Stimulated activated CD8-positive, alpha-beta memory T cell treated with anti-CD3 and anti-CD28 coated beads, Interleukin-7, amount 100 ng/mL, for 4 hours (primary cell): ENCODE results near the gene TMED4.
A peak's percentile ranks its signal among the peaks of the same experiment; 100 is the strongest.

Experiments
- DNase-seq, 2 donors: peaks; one replicate each; pipeline ENCODE4 v3.0.0-alpha.2; 2020; ENCODE audit warnings: low read depth in 2 of 2

The TMED4 gene

DNA sequence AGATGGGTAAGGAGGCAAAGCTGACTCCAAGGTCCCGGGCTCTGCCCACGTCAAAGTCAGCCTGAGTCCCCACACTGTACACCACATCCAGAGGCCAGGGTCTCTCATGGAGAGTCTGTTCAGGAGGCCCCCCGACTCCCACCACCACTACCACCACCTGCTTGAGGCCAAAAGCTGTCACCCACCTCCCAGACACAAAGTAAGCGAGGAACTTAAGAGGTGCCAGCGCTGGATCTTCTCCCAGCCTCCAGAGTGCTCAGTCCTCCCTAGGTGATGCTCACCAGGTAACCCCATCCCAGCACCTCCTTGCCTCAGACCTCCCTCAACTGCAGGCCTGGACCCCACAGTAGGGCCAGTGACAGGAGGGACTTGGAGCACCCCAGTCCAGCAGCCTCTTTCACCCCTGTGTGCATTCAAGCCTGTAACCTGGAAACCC lies 41.4 kb downstream of the TMED4 start:
- no peak for DNase-seq

DNA sequence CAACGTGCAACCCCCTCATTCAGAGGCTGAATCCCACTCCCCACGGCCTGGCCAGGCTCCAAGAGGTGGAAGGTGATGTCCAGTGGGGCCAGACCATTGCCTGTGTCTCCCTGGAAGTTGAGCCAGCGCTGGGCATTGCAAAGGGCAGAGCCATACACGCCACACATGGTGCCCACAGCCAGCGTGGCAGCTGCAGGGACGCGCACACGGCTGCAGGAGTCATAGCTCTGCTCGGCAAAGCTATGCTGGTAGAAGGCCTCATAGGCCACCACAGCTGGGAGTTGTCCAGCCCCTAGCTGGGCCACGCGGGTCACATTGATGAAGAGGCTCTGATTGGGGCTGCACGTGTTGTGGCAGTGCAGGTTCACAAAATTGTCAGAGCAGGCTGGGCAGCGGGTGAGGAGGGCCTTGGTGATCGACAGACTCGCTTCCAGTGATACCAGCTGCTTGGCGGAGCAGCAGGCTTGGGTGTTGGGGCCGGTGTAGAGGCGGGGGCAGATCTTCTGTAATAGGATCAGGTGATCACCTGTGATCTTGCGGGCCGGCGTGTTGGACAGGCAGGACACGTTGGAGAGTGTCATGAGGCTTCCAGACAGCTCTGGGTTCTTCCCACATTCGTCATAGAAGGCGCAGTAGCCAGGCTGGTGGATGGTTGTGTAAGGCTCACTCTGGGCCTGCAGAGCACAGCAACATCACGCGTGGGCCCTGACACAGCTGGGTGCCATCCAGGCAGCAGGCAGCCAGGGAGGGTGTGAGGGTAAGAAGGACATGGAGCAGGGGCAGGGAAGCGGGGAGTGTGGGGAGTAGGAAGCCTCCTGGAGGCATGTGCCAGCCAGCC lies 42.1 kb downstream of the TMED4 start:
- no peak for DNase-seq

DNA sequence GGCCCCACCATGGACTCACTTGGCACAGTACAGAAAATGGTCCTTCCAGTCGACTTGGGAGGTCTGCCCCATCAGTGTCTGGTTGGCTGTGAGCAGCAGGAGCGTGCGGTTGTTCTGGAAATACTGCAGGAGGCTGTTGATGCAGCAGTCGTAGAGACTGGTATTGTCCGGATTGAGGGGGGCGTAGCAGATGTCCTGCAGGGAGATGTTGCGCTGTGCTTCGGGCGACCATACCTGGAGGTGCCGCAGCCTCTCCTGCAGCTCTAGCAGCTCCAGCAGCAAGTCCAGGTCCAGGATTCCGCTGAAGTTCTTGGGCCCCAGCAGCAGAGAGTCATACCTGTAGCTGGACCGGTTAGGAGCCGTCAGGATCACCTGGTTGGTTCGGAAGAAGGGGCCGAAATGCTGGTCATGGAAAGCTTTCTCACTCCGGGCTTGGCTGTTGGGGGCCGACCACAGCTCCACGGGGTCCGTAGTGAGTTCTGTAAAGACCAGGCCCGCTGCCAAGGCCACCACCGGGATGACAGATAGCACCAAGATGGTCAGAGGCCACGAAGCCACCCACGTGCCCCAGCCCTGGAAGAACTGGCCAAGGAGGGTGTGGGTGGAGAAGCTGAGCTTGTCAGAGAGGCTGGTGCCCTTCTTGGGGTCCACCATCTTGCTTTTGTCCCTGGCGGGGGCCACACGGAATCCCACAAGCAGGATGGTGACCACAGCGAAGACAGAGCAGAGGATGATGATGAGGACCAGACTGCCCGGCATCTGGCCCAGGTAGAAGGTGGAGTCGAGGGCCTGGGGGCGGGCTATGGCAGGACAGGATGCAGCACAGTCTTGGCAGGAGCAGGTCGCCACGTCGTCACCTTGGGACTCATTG lies 43.0 kb downstream of the TMED4 start:
- DNase-seq: no peak

DNA sequence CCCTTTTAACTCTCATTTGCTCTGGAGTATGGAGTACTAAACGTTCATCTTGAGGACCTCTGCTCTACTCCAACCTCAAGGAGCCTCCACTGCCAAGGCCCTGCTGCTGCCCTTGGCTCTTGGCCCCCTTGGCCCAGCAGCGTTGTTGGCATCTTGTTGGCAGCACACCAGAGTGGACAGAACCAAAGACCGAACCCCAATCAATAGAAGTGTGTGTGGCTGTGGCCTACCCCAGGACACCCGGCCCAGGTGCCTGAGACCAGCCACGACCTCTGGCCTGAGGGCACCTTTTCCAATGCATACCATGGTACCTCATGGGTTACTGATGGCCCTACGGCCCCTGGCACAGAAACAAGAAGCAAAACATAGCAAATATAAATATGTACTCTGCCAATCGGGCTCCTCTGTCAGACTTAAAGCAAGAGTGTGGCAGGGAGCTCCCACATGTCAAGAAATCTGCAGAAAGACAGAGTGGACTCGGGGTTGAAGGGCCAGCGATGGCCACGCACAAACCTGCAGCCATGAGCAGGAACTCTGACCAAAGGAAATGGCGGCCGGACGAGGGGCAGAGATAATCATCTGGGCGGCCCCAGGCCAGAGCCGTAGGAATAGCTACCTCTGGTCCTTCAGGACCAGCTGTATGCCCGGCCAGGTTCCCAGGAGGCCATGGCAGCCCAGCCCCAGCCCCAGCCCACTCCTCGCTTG lies 43.8 kb downstream of the TMED4 start:
- no peak for DNase-seq

DNA sequence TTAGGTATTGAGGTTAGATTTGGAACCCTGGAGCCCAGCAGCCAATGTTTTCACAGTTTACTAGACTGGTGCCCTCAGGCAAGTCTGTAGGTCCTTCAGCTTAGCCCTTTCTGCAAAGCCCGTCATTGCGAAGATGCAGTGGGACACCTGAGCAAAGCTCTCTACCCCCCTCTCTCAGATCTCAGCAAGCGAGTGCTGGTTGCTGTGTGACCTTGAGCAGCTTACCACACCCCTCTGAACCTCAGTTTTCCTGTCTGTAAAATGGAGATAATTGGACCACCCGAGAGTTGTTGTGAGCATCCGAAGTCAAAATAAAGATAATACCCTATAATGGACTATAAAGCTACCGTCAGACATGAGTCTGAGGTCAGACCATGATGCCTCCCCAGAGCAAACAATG lies 44.6 kb downstream of the TMED4 start:
- DNase-seq: no peak

DNA sequence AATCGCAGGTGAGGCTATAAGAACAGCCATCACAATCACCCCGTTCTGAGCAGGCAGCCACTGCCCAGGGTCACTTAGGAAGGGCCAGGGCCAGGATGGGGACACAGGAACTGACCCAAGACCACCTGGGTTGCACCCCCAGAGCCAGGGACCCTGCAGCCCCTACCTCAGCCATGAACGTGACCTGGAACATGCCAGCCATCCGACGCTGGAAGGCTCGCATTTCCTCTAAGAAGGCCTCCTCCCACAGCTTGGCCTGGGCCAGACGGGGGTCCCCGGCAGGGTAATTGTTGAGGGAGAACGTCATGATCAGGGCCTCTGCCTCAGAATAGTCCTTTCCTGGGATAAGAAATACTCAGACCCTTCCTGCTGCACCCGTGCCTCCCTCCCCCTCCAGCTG lies 45.9 kb downstream of the TMED4 start:
- DNase-seq: no peak

DNA sequence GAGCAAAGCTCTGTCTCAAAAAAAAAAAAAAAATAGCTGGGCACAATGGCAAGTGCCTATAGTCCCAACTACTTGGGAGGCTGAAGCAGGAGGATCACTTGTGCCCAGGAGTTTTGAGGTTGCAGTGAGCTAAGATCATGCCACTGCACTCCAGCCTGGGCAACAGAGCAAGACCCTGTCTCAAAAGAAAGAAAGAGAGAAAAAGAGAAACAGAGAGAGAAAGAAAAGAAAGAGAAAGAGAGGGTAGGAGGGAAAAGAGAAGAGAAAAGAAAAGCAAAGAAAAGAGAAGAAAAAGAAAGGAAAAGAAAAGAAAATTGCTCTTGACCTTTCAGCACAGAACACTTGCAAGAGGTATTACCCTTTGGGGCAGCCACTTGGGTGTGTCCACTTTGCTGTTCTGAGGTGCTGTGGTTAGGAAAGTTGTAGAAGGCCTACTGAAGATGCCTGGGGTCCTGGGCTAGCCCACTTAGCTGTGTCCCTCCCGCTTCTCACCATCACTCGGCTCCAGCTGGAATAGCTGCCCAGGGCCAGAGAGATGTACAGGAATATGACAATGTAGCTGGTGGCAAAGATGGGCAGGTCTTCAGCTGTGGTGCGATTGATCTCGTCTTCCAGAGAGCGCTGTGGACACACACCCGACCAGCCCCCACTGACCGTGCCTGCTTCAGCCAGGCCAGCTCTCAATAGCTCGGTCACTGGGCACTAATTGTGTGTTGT lies 46.5 kb downstream of the TMED4 start:
- DNase-seq: no peak

DNA sequence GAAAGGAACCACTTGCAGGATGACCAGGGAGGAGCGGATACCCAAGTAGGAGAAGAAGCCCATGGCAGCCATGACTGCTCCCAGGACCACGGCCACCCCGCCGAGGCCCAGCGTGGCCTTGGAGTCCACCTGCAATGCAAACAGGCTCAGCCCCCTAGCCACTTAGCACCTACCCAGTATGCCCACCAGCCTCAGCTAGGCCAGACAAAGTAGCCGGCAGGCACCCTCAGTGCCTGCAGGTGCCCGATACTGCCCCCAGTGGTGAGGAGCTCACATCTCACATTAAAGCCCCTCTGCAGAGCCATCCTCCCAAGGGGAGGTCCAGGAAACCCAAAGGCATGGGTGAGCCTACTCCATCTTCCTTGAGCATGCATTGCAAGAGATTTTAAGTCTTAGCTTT lies 47.5 kb downstream of the TMED4 start:
- DNase-seq: peak in 1 of 2 donors; percentile 12

DNA sequence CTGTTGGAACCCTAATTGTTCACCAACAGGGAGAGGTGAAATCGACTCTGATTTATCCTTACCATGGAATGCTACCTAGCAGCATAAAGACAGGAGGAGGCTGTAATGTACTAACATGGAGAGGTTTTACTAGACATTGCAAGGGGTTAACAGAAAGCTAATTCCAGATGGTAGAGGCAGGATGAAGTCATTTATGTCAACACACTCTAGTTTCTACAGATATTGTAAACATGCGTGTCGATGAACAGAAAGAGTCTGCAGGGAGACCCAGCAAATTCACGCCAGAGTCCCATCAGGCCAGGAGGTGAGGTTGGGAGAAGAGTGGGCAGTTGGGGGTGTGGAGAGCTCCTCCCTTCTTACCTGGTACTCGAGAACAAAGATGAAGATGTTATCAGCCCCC lies 47.9 kb downstream of the TMED4 start:
- DNase-seq: no peak

DNA sequence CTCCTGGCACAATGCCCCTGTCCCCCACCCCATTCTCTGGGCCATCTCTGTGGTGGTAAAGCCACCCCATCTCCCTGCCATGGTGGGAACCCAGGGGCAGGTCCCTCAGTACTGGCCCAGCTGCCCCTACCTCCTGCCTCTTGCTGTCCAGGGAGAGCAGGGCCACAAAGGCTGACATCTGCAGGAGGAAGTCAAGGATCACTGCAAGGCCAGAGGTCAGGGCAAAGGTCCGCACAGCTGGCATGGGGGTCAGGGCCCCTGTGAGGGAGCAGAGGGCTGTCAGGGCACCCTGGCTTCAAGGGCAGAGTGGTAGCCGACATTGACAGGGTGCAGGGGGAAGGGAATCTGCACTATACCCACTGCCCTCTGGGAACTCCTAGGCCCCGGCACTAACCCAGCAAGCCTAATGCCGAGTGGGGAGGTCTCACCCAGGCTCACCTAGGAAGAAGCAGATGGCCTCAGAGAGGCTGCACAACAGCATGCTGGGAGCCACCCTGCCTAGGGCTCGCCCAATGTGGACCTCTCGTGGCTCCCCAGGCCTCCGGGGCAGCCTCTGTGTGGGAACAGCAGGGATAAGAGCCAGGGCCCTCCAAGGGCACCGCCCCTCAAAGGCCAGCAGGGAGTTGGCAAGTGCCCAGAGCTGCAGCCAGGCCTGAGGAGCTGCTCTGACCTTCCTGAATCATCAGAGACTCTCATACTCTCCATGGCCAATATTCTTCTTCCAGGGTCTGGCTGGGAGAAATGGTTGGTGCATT lies 48.6 kb downstream of the TMED4 start:
- DNase-seq: no peak

DNA sequence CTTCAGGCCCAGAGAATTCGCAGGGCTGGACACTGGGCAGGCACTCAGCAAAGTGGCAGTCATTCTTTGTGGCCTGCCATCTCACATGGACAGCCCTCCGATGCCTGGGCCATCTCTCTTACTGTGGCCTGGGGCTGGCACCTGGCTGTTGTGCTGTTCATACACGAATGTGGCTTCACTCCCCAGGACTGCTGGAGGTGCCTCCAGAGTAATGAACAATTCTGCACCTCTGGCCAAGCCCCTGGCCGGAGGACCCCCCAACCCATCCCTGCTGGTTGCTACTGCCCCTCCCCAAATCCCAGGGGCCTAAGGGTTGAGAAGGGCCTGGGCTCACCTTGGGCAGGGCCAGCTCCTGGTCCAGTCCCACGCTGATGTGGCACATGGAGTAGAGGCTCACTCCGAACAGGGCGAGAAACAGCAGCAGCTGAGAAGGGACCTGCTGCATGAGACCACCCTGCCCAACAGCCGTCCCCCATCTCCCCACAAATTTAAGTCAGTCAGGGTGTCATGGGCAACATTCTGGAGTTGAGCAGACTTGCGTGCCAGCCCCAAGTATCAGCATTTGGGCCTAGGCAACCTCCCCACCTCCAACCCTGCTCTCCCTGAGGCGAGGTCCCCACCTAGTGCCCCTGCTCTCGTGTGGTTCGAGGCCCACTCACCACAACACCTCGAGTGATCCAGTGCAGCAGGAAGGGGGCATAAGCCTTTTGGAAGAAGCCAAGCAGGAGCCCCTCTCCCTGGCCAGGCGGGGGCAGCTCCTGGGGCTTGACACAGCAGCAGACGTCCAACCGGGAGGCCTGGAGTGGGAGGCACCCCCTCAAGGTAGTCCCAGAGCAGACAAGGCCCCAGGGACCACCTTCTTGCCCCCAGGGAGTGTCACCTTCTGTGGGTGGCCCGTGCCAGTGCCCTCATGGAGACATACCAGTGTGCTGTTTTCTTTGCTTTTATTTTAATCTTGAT lies 50.3 kb downstream of the TMED4 start:
- no peak for DNase-seq

DNA sequence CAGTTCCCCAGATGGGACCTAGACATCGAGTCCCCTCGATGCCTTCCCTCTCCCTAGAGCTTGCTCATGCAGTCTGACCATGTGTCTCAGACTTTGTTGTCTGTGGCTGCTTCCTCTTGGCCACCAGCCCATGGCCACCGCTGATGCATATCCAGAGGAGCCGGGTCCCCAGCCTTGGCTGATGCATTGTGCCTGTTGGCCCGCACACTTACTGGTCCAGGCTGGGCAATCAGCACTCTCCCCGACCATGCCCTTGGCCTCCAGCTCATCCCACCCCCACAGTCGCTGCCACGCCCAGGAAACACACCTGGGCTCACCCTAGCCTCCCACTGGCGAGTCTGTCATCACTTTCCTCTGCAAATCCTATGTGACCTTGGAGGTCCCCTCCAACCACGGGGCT lies 51.0 kb downstream of the TMED4 start:
- DNase-seq: no peak
